ENCODE results near the gene TMEM234. TPM values are rescaled to one million over a fixed set of nuclear protein-coding genes. Genes with fewer than 3 reads are reported as not detected.

TMEM234 gene
- total and polyA plus RNA-seq, 2 of the 13 experiments (the other 11 are each of a cell fraction or from before 2014, with no cell fraction given): 6.1 to 9.0 TPM

DNA sequence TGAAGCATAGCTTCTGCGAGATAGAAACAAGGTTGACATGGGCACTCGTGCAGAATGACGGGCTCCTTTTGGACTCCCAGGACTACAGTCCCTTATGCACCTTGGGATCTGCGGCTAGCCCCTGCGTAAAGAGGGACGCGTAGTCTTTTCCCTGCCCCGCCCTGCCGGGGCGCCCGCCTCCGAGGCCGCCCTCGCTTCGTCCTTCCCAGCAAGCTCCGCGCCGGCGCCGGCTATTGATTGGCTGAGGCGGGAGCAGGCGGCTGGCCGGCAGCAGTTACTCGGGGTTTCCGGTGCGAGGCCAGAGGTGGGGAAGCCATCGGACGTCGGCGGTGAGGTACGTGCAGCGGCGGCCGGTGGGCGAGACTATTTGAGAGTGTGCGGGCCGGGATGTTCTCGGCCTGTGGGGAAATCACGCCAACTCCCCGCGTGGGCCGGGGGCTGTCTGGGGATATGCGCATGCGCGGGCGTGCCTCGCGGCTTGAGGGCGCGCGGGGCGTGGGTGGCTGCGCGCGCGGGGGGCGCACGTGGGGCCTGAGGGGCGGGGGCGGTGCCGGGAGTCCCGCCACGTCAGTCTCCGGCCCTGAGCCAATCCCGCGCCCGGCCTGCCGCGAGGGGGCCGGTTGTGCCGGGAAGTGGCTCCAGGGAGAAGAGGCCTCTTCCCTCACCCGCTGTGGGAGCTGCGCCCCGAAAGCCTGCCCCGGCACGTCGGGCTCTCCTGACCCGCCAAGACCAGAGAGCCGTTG, 42.5 kb downstream of the TMEM234 start, which contains the start of gene TXLNA (continued):
- TF ChIP-seq SP4 (CRISPR knock-in tag; IDR thresholded peaks at IDR 0.05): peak; percentile 93
- TF ChIP-seq, protein P1, sequence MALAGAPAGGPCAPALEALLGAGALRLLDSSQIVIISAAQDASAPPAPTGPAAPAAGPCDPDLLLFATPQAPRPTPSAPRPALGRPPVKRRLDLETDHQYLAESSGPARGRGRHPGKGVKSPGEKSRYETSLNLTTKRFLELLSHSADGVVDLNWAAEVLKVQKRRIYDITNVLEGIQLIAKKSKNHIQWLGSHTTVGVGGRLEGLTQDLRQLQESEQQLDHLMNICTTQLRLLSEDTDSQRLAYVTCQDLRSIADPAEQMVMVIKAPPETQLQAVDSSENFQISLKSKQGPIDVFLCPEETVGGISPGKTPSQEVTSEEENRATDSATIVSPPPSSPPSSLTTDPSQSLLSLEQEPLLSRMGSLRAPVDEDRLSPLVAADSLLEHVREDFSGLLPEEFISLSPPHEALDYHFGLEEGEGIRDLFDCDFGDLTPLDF (CRISPR knock-in tag; IDR thresholded peaks at IDR 0.05): no peak
- peak; percentile 55; the same call in 1 of the 2 replicates for TF ChIP-seq FOXJ3 (CRISPR knock-in tag; IDR thresholded peaks at IDR 0.05; ENCODE audit: borderline replicate concordance)
- no peak for TF ChIP-seq KAT2B (IDR thresholded peaks at IDR 0.05; ENCODE audit: borderline replicate concordance, low read depth, low read length)
- no peak for TF ChIP-seq SMARCC2 (IDR thresholded peaks at IDR 0.05)
- TF ChIP-seq ZSCAN21 (CRISPR knock-in tag; IDR thresholded peaks at IDR 0.05; ENCODE audit: borderline replicate concordance): peak; percentile 91
- TF ChIP-seq, protein P2, sequence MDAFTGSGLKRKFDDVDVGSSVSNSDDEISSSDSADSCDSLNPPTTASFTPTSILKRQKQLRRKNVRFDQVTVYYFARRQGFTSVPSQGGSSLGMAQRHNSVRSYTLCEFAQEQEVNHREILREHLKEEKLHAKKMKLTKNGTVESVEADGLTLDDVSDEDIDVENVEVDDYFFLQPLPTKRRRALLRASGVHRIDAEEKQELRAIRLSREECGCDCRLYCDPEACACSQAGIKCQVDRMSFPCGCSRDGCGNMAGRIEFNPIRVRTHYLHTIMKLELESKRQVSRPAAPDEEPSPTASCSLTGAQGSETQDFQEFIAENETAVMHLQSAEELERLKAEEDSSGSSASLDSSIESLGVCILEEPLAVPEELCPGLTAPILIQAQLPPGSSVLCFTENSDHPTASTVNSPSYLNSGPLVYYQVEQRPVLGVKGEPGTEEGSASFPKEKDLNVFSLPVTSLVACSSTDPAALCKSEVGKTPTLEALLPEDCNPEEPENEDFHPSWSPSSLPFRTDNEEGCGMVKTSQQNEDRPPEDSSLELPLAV (CRISPR knock-in tag; conservative IDR thresholded peaks at IDR 0.05; ENCODE audit: low read depth): peak; percentile 82; the same call in 1 of the 2 replicates
- TF ChIP-seq RARA (CRISPR knock-in tag; IDR thresholded peaks at IDR 0.05): peak; percentile 18; the same call in 1 of the 2 replicates
- peak; percentile 93; the same call in 1 of the 2 replicates for TF ChIP-seq SRY (CRISPR knock-in tag; IDR thresholded peaks at IDR 0.05)
- TF ChIP-seq, protein P3, sequence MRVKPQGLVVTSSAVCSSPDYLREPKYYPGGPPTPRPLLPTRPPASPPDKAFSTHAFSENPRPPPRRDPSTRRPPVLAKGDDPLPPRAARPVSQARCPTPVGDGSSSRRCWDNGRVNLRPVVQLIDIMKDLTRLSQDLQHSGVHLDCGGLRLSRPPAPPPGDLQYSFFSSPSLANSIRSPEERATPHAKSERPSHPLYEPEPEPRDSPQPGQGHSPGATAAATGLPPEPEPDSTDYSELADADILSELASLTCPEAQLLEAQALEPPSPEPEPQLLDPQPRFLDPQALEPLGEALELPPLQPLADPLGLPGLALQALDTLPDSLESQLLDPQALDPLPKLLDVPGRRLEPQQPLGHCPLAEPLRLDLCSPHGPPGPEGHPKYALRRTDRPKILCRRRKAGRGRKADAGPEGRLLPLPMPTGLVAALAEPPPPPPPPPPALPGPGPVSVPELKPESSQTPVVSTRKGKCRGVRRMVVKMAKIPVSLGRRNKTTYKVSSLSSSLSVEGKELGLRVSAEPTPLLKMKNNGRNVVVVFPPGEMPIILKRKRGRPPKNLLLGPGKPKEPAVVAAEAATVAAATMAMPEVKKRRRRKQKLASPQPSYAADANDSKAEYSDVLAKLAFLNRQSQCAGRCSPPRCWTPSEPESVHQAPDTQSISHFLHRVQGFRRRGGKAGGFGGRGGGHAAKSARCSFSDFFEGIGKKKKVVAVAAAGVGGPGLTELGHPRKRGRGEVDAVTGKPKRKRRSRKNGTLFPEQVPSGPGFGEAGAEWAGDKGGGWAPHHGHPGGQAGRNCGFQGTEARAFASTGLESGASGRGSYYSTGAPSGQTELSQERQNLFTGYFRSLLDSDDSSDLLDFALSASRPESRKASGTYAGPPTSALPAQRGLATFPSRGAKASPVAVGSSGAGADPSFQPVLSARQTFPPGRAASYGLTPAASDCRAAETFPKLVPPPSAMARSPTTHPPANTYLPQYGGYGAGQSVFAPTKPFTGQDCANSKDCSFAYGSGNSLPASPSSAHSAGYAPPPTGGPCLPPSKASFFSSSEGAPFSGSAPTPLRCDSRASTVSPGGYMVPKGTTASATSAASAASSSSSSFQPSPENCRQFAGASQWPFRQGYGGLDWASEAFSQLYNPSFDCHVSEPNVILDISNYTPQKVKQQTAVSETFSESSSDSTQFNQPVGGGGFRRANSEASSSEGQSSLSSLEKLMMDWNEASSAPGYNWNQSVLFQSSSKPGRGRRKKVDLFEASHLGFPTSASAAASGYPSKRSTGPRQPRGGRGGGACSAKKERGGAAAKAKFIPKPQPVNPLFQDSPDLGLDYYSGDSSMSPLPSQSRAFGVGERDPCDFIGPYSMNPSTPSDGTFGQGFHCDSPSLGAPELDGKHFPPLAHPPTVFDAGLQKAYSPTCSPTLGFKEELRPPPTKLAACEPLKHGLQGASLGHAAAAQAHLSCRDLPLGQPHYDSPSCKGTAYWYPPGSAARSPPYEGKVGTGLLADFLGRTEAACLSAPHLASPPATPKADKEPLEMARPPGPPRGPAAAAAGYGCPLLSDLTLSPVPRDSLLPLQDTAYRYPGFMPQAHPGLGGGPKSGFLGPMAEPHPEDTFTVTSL (CRISPR knock-in tag; IDR thresholded peaks at IDR 0.05; ENCODE audit: borderline replicate concordance): peak; percentile 54; the same call in 1 of the 2 replicates
- peak; percentile 57; the same call in 1 of the 2 replicates for TF ChIP-seq ZNF543 (CRISPR knock-in tag; IDR thresholded peaks at IDR 0.05)
- no peak for TF ChIP-seq IKZF1 (IDR thresholded peaks at IDR 0.05)
- TF ChIP-seq, protein P4, sequence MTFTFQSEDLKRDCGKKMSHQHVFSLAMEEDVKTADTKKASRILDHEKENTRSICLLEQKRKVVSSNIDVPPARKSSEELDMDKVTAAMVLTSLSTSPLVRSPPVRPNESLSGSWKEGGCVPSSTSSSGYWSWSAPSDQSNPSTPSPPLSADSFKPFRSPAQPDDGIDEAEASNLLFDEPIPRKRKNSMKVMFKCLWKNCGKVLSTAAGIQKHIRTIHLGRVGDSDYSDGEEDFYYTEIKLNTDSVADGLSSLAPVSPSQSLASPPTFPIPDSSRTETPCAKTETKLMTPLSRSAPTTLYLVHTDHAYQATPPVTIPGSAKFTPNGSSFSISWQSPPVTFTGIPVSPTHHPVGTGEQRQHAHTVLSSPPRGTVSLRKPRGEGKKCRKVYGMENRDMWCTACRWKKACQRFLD (CRISPR knock-in tag; IDR thresholded peaks at IDR 0.05; ENCODE audit: borderline replicate concordance): peak; percentile 66; the same call in 1 of the 2 replicates
- TF ChIP-seq ARNT (IDR thresholded peaks at IDR 0.05): no peak
- no peak; the same call in 1 of the 2 replicates for TF ChIP-seq ISX (CRISPR knock-in tag; conservative IDR thresholded peaks at IDR 0.05)
- 0 out of 2 replicates have a peak, but pooled peaks have one; percentile 10 for TF ChIP-seq ZBTB1 (CRISPR knock-in tag; IDR thresholded peaks at IDR 0.05; ENCODE audit: borderline replicate concordance)
- peak; percentile 94 for TF ChIP-seq KDM2A (CRISPR knock-in tag; IDR thresholded peaks at IDR 0.05; ENCODE audit: borderline replicate concordance, low read depth)
- TF ChIP-seq, protein P5, sequence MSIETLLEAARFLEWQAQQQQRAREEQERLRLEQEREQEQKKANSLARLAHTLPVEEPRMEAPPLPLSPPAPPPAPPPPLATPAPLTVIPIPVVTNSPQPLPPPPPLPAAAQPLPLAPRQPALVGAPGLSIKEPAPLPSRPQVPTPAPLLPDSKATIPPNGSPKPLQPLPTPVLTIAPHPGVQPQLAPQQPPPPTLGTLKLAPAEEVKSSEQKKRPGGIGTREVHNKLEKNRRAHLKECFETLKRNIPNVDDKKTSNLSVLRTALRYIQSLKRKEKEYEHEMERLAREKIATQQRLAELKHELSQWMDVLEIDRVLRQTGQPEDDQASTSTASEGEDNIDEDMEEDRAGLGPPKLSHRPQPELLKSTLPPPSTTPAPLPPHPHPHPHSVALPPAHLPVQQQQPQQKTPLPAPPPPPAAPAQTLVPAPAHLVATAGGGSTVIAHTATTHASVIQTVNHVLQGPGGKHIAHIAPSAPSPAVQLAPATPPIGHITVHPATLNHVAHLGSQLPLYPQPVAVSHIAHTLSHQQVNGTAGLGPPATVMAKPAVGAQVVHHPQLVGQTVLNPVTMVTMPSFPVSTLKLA (IDR thresholded peaks at IDR 0.05): no peak
